H1 (cell line): Measurements from ENCODE around the gene SFMBT2. TPM values are rescaled to one million over a fixed set of nuclear protein-coding genes. Genes with fewer than 3 reads are reported as not detected.

Experiments
- CHD7 ChIP-seq: fragments of 300-600 bp; sonication (generic); IDR thresholded peaks from 2 replicates; pipeline ENCODE4 v1.7.1; 2012; ENCODE audit warnings: low read length, moderate library complexity, mild to moderate bottlenecking, inconsistent platforms; ENCODE audit not compliant: insufficient replicate concordance
- polyA plus RNA-seq, 7 experiments: library from polyadenylated mRNA; depleted of rRNA in 3 of 7; stranded (reverse) in 5 of 7; unstranded in 2 of 7; fragments of >200 nt in 5 of 7; fragments of 200-250 nt in 2 of 7; gene quantifications; 1 replicate in 5 of 7; 2 replicates in 1 of 7; 4 replicates in 1 of 7; pipeline versions ENCODE4 v1.2.1 to v1.2.3, GENCODE V29; 2011 to 2013; ENCODE audit warnings: missing spikeins in 2 of 7, mixed read lengths in 2 of 7
- total RNA-seq: library from RNA; stranded (reverse); fragmentation: NEBNext Ultra II Directional; extraction: Animal tissue kit (Norgen Biotek cat#: 25700); gene quantifications from 2 replicates; pipeline ENCODE4 v1.2.1, GENCODE V29; 2021

SFMBT2 gene
- total and polyA plus RNA-seq, 2 of the 8 experiments (the other 6 are each of a cell fraction or from before 2014, with no cell fraction given): 2.9 to 11.0 TPM

GRCh38 chr10:7363700-7364099 is 47.1 kb downstream of the SFMBT2 start (continued):
- TF ChIP-seq CHD7: no peak
- TF ChIP-seq, all 59 proteins: peak for 0
